MM.1S (cell line): Measurements from ENCODE around the gene SERTM1.

Experiments
- DNase-seq: peaks from one replicate; pipeline ENCODE4 v3.0.0-alpha.2; 2015
- H2AFZ ChIP-seq: fragments of 300-600 bp; sonication (generic); 2 replicates; pipeline ENCODE4 v1.6.0; 2016; ENCODE audit warnings: antibody characterized with exemption, low read length
- H3F3A ChIP-seq: fragments of 300-600 bp; sonication (generic); 2 replicates; pipeline ENCODE4 v1.6.1; 2016; ENCODE audit warnings: mild to moderate bottlenecking, antibody characterized with exemption, low read length, moderate library complexity, mixed read lengths; ENCODE audit not compliant: insufficient read depth
- H3K27ac ChIP-seq: fragments of 300-600 bp; sonication (generic); 2 replicates; pipeline ENCODE4 v1.5.1; 2016; ENCODE audit warnings: mild to moderate bottlenecking, low read length
- H3K27me3 ChIP-seq: fragments of 300-600 bp; sonication (generic); replicated peaks from 2 replicates; pipeline ENCODE4 v1.6.0; 2016; ENCODE audit warnings: low read length; ENCODE audit not compliant: insufficient read depth
- H3K36me3 ChIP-seq: fragments of 300-600 bp; sonication (generic); replicated peaks from 2 replicates; pipeline ENCODE4 v1.6.1; 2016; ENCODE audit warnings: mild to moderate bottlenecking, low read length, mixed read lengths; ENCODE audit not compliant: insufficient read depth
- H3K4me1 ChIP-seq: fragments of 300-600 bp; sonication (generic); 2 replicates; pipeline ENCODE4 v1.6.1; 2016; ENCODE audit warnings: low read length, mixed read lengths
- H3K4me2 ChIP-seq: fragments of 300-600 bp; sonication (generic); 2 replicates; pipeline ENCODE4 v1.6.0; 2016; ENCODE audit warnings: low read depth, low read length
- H3K4me3 ChIP-seq: fragments of 300-600 bp; sonication (generic); 2 replicates; pipeline ENCODE4 v1.5.1; 2016; ENCODE audit warnings: low read length, mixed read lengths
- H3K79me2 ChIP-seq: fragments of 300-600 bp; sonication (generic); 2 replicates; pipeline ENCODE4 v1.6.1; 2016; ENCODE audit warnings: mixed run types, low read length, mixed read lengths
- H3K9ac ChIP-seq: fragments of 300-600 bp; sonication (generic); 2 replicates; pipeline ENCODE4 v1.6.1; 2016; ENCODE audit warnings: low read length, mixed read lengths
- H3K9me2 ChIP-seq: fragments of 300-600 bp; sonication (generic); replicated peaks from 2 replicates; pipeline ENCODE4 v1.6.1; 2016; ENCODE audit warnings: mild to moderate bottlenecking, low read length, mixed read lengths; ENCODE audit not compliant: insufficient read depth
- H3K9me3 ChIP-seq: fragments of 300-600 bp; sonication (generic); replicated peaks from 2 replicates; pipeline ENCODE4 v1.6.1; 2016; ENCODE audit warnings: mild to moderate bottlenecking, low read length, mixed read lengths; ENCODE audit not compliant: insufficient read depth
- H4K20me1 ChIP-seq: fragments of 300-600 bp; sonication (generic); 2 replicates; pipeline ENCODE4 v1.6.1; 2016; ENCODE audit warnings: mild to moderate bottlenecking, low read length, moderate library complexity, mixed read lengths; ENCODE audit not compliant: insufficient read depth
- EZH2 ChIP-seq: fragments of 300-600 bp; sonication (generic); optimal IDR thresholded peaks from 2 replicates; pipeline ENCODE3; 2017; ENCODE audit warnings: low read depth, mild to moderate bottlenecking, antibody characterized with exemption, low read length, mixed read lengths
- EZH2phosphoT487 ChIP-seq: fragments of 300-600 bp; sonication (generic); IDR thresholded peaks from 2 replicates; pipeline ENCODE4 v1.6.1; 2018; ENCODE audit warnings: antibody characterized with exemption, low read length
- TF ChIP-seq, protein P1 (sequence below): fragments of 300-600 bp; sonication (generic); IDR thresholded peaks from 2 replicates; pipeline ENCODE4 v1.5.1; 2016; ENCODE audit warnings: antibody characterized with exemption, low read length, mixed read lengths

The SERTM1 gene

DNA sequence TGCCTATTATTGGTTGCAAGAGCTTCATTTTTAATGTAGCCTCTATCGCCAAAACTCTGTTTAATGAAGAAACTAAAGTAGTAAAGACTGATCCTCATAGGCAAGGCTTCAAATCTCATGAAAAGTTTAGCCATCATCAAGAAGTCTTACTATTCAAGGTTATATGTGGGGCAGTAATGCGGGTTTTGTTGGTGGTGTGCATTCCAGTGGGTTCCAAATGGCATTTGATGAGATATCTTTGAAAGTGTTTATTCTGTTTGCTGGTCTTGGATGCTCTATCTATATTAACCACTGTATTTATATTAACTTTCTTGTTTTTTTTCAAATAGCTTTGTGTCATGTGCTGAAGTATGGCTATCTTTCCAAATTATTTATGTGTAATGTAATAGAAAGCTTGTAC is 72.2 kb downstream of the SERTM1 start:
- H3K9me2 ChIP-seq: no peaks in the 10 kb centered on the region
- no peaks in the 10 kb centered on the region for H4K20me1 ChIP-seq
- no peak overlapping the region for H3K27ac ChIP-seq
- TF ChIP-seq EZH2phosphoT487 (no peak), EZH2 (no peak)
- TF ChIP-seq, protein P1, sequence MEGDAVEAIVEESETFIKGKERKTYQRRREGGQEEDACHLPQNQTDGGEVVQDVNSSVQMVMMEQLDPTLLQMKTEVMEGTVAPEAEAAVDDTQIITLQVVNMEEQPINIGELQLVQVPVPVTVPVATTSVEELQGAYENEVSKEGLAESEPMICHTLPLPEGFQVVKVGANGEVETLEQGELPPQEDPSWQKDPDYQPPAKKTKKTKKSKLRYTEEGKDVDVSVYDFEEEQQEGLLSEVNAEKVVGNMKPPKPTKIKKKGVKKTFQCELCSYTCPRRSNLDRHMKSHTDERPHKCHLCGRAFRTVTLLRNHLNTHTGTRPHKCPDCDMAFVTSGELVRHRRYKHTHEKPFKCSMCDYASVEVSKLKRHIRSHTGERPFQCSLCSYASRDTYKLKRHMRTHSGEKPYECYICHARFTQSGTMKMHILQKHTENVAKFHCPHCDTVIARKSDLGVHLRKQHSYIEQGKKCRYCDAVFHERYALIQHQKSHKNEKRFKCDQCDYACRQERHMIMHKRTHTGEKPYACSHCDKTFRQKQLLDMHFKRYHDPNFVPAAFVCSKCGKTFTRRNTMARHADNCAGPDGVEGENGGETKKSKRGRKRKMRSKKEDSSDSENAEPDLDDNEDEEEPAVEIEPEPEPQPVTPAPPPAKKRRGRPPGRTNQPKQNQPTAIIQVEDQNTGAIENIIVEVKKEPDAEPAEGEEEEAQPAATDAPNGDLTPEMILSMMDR: no peak
- H3K4me3 ChIP-seq: no peak overlapping the region
- no peak overlapping the region for H3K4me2 ChIP-seq
- H3K9ac ChIP-seq: no peak overlapping the region
- H3K4me1 ChIP-seq: no peaks in the 10 kb centered on the region
- DNase-seq: no peak
- H3K27me3 ChIP-seq: no peaks in the 10 kb centered on the region
- no peaks in the 10 kb centered on the region for H3K79me2 ChIP-seq
- H3K9me3 ChIP-seq: no peaks in the 10 kb centered on the region
- no peaks in the 10 kb centered on the region for H3F3A ChIP-seq
- no peak overlapping the region for H2AFZ ChIP-seq
- no peaks in the 10 kb centered on the region for H3K36me3 ChIP-seq
